ENCODE results near the gene CLDN6. TPM values are rescaled to one million over a fixed set of nuclear protein-coding genes. Genes with fewer than 3 reads are reported as not detected.
A peak's percentile ranks its signal among the peaks of the same experiment; 100 is the strongest.

Gene CLDN6
- total and polyA plus RNA-seq, 2 of the 13 experiments (the other 11 are each of a cell fraction or from before 2014, with no cell fraction given) = 5.9 to 7.6 TPM

DNA sequence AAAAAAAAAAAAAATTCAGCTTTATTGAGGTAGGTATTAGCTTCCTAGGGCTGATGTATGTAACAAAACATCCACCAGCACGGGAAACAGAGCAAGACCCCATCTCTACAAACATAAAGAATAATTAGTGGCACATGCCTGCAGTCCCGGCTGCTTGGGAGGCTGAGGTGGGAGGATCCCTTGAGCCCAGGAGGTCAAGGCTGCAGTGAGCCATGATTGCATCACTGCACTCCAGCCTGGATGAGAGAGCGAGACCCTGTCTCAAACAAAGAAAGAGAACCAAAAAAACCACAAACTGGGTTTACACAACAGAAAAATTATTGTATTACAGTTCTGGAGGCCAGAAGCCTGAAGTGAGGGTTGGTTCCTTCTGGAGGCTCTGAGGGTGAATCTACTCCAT lies 24.4 kb upstream of the CLDN6 start (continued):
- TF ChIP-seq NR2F1 (CRISPR knock-in tag; IDR thresholded peaks at IDR 0.05) (0 out of 4 replicates have a peak, but pooled peaks of 1 of the 2 experiments have one; percentile 13), ZMYM3 (CRISPR knock-in tag; IDR thresholded peaks at IDR 0.05) (peak; percentile 57; the same call in 1 of the 2 replicates), NFRKB (IDR thresholded peaks at IDR 0.05) (no peak)

DNA sequence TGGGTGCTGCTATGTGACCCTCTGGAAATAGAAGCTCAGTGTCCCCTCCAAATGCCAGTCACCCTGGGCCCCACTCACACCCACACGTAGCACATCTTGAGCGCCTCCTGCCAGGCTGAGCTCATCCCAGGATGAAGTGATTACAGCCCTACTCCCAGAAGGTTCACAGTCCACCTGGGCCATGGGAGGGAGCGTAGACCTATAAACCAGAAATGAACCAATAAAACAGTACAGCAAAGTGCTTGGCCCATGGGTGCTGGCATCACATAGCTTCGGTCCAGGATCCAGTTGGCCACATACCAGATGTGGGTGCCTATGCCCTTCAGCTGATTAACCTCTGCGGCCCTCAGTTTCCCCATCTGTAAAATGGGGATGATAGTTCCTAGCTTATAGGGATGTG lies 20.9 kb upstream of the CLDN6 start:
- Histone ChIP-seq H3K4me1 (ENCODE audit: insufficient read depth, low read length) (peaks cover 34% of the 10 kb centered on the region), H3K9ac (ENCODE audit: insufficient read depth, low read depth, low read length) (no peak overlapping the region), H3K4me3 (replicated peaks in 1 of 3; ENCODE audit: insufficient read depth in 1 of 3, low read depth in 2 of 3, low read length in 3 of 3) (no peak overlapping the region), H2AFZ (ENCODE audit: low read length) (no peak overlapping the region), H3K27ac (ENCODE audit: extremely low read length, insufficient read depth, low read length) (no peak overlapping the region), H3K36me3 (replicated peaks in 1 of 2; ENCODE audit: control insufficient read depth in 1 of 2, insufficient read depth in 2 of 2, low read length in 2 of 2) (no peaks in the 10 kb centered on the region), H3K9me3 (ENCODE audit: low read length) (no peaks in the 10 kb centered on the region), H3K79me2 (ENCODE audit: insufficient read depth, low read length) (no peaks in the 10 kb centered on the region), H3K4me2 (ENCODE audit: low read depth, low read length) (no peak overlapping the region), H4K20me1 (ENCODE audit: insufficient read depth, low read length) (no peaks in the 10 kb centered on the region), H3K27me3 (ENCODE audit: control insufficient read depth in 1 of 2, insufficient read depth in 2 of 2, low read length in 2 of 2) (peaks cover 13 to 72% of the 10 kb centered on the region in 2 experiments; a peak in 4 of 5 replicates)
- WGBS (ENCODE audit: low lambda C conversion rate) = 33% methylated on average over 4 of the region's 5 CpGs
- FAIRE-seq (no peak), DNase-seq (ENCODE audit: low spot score) (no peak), ATAC-seq (peak; percentile 28; the same call in 2 of the 3 replicates)
- POLR2A ChIA-PET = interaction anchor here (0.7 to 1.4 kb wide), 5 partner anchors 11 to 29 kb away, joined by 3 to 5 read pairs (median 4); partner anchors contain the start of genes HCFC1R1 and THOC6
- intact Hi-C loops (cut with micrococcal nuclease; ENCODE audit: unreplicated experiment) (no loop called here), in situ Hi-C loops (cut with HindIII; ENCODE audit: extremely low pct_ligation_motif_present, low pct_unique_long_range_greater_than_20kb) (no loop called here)
- TF ChIP-seq CHD4 (IDR thresholded peaks at IDR 0.05; ENCODE audit: borderline replicate concordance, low read length) (peak; percentile 60; the same call in 1 of the 2 replicates), ZMYM3 (CRISPR knock-in tag; IDR thresholded peaks at IDR 0.05) (peak; percentile 30; the same call in 1 of the 2 replicates), ZNF543 (CRISPR knock-in tag; IDR thresholded peaks at IDR 0.05) (no peak), ZNF629 (CRISPR knock-in tag; conservative IDR thresholded peaks at IDR 0.05) (peak; percentile 89), ZSCAN9 (CRISPR knock-in tag; IDR thresholded peaks at IDR 0.05; ENCODE audit: borderline replicate concordance) (no peak)
- CTCF ChIA-PET (ENCODE audit: low intra/inter-chr PET ratio, low total read pairs) = no interaction called here
- no TSS peak for BruUV-seq (replicated peaks)

DNA sequence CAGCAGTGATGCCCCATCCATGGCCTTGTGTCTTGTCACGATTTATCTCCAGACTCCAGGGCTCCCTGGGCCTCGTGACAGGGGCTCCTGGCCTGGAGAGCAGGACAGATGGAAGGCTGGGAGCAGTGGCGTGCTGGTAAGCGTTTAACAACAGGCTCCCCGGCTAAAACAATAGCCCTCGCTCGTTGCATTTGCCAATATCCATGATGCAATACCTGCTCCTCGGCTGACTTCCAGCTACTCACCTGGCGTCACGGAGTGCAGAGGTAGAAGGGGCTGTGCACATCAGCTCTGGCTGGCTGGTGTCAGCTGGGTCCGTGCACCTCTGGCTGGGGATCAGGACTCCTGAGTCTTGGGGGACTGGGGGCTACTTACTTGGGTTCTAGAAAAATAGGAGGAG lies 20.3 kb upstream of the CLDN6 start:
- BruUV-seq (replicated peaks) = no TSS peak
- in situ Hi-C loops (cut with HindIII; ENCODE audit: extremely low pct_ligation_motif_present, low pct_unique_long_range_greater_than_20kb) (no loop called here), intact Hi-C loops (cut with micrococcal nuclease; ENCODE audit: unreplicated experiment) (no loop called here)
- Histone ChIP-seq H3K79me2 (ENCODE audit: insufficient read depth, low read length) (no peaks in the 10 kb centered on the region), H3K27ac (ENCODE audit: extremely low read length, insufficient read depth, low read length) (no peak overlapping the region), H3K27me3 (ENCODE audit: control insufficient read depth in 1 of 2, insufficient read depth in 2 of 2, low read length in 2 of 2) (peaks cover 16 to 73% of the 10 kb centered on the region in 2 experiments; a peak in 4 of 5 replicates), H3K36me3 (replicated peaks in 1 of 2; ENCODE audit: control insufficient read depth in 1 of 2, insufficient read depth in 2 of 2, low read length in 2 of 2) (no peaks in the 10 kb centered on the region), H4K20me1 (ENCODE audit: insufficient read depth, low read length) (no peaks in the 10 kb centered on the region), H3K9me3 (ENCODE audit: low read length) (no peaks in the 10 kb centered on the region), H3K4me3 (replicated peaks in 1 of 3; ENCODE audit: insufficient read depth in 1 of 3, low read depth in 2 of 3, low read length in 3 of 3) (no peak overlapping the region), H3K4me2 (ENCODE audit: low read depth, low read length) (no peak overlapping the region), H3K4me1 (ENCODE audit: insufficient read depth, low read length) (peaks cover 34% of the 10 kb centered on the region), H2AFZ (ENCODE audit: low read length) (no peak overlapping the region), H3K9ac (ENCODE audit: insufficient read depth, low read depth, low read length) (no peak overlapping the region)
- ChIA-PET CTCF (ENCODE audit: low intra/inter-chr PET ratio, low total read pairs) (no interaction called here), POLR2A (interaction anchor here (0.7 to 1.4 kb wide), 6 partner anchors 10 to 28 kb away, joined by 3 to 5 read pairs (median 4); partner anchors contain the start of genes HCFC1R1, IL32 and THOC6)
- ATAC-seq (peak; percentile 10; the same call in 2 of the 3 replicates), DNase-seq (ENCODE audit: low spot score) (peak; percentile 33), FAIRE-seq (no peak)
- WGBS (ENCODE audit: low lambda C conversion rate) = 8% methylated on average over 3 of the region's 11 CpGs
- TF ChIP-seq ZNF232 (CRISPR knock-in tag; IDR thresholded peaks at IDR 0.05; ENCODE audit: borderline replicate concordance) (no peak), ZNF782 (CRISPR knock-in tag; IDR thresholded peaks at IDR 0.05; ENCODE audit: borderline replicate concordance) (no peak), RBFOX2 (IDR thresholded peaks at IDR 0.05; ENCODE audit: low read depth, low read length) (no peak), FOXO1 (CRISPR knock-in tag; IDR thresholded peaks at IDR 0.05) (no peak), SOX5 (CRISPR knock-in tag; IDR thresholded peaks at IDR 0.05; ENCODE audit: borderline replicate concordance) (peak; percentile 81; the same call in 1 of the 2 replicates), ZNF678 (CRISPR knock-in tag; IDR thresholded peaks at IDR 0.05) (no peak), CREM (IDR thresholded peaks at IDR 0.05) (no peak), CREM (CRISPR knock-in tag; IDR thresholded peaks at IDR 0.05) (no peak), MYNN (CRISPR knock-in tag; IDR thresholded peaks at IDR 0.05; ENCODE audit: low read depth) (no peak)
- TF ChIP-seq, protein P1, sequence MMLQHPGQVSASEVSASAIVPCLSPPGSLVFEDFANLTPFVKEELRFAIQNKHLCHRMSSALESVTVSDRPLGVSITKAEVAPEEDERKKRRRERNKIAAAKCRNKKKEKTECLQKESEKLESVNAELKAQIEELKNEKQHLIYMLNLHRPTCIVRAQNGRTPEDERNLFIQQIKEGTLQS (CRISPR knock-in tag; IDR thresholded peaks at IDR 0.05) = peak; percentile 76
